Mesenteric fat pad (tissue), 1 donor: ENCODE data around the gene WDR12. TPM values are rescaled to one million over a fixed set of nuclear protein-coding genes. Genes with fewer than 3 reads are reported as not detected.
"Not testable (repeated sequence)": the region's sequence is repeated elsewhere in the genome, so short reads cannot be mapped to it uniquely, and the experiment has no call there.

Experiments used
- DNase-seq: peaks from one replicate; pipeline ENCODE4 v3.0.0-alpha.2; 2020; ENCODE audit warnings: low spot score
- total RNA-seq: library from RNA; stranded (reverse); fragmentation: NEBNext Ultra II Directional; extraction: Animal tissue kit (Norgen Biotek cat#: 25700); gene quantifications from one replicate; pipeline ENCODE4 v1.2.1, GENCODE V29; 2021
- donor health status: DM: yes; HTN: yes; CAD: no.

WDR12 gene
- total RNA-seq, 1 donor from 2014 or later, result 50.5 TPM

DNA sequence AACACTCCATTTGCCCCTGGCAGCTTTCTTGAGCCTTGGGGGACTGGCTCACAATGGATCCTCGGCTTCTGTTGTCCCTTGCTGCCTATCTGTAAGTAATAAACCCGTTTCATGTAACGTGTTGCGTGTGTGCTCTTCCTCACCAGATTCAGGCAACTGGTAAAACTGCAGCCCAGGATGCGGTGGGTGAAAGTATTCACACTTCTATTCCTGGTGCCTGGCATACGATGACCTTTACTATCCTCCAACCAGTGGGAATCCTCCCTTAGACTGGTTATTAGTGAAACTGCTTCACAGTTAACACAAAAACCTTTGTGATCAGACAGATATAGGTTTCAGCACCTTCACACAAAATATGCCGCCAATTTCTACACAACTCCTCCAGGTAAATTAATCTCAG lies 26.3 kb downstream of the WDR12 start:
- DNase-seq, result no peak

DNA sequence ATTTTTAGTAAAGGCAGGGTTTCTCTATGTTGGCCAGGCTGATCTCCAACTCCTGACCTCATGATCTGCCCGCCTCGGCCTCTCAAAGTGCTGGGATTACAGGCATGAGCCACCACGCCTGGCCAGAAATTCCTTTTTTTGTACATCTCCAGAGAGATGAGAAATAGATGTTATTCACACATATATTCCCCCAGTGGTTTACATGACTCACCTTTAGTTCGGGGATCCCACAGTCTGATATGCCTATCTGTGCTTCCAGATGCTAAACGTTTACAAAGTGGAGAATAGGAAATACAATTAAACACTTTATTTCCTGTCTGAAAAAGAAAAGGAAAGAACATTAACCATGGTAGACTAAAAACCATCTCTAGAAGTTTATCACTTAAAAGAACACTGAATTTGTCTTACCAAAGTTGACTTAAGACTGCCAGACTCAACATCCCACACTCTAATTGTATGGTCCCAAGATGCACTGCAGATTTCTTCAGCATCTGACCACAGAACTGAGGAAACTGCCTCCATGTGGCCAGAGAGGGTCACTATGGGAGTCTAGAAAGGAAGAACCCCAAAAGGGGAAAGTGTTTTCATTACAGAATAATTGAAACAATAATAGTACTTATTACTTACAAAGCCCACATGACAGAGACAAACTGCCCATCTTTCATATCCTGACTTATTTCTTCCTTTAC lies 27.3 kb downstream of the WDR12 start:
- DNase-seq, result no peak

DNA sequence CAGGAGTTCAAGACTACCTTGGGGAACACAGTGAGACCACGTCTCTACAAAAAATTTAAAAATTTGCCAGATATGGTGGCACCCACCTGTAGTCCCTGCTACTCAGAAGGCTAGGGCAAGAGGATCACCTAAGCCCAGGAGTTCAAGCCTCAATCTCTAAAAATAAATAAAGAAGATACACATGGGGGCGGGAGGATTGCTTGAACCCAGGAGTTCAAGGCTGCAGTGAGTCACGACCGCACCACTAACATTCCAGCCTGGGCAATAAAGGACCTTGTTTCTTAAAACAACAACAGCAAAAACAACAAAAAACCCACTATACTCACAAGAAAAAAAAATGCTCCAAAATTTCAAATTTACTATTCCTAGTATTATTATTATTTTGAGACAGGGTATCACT lies 29.9 kb downstream of the WDR12 start:
- no peak for DNase-seq

DNA sequence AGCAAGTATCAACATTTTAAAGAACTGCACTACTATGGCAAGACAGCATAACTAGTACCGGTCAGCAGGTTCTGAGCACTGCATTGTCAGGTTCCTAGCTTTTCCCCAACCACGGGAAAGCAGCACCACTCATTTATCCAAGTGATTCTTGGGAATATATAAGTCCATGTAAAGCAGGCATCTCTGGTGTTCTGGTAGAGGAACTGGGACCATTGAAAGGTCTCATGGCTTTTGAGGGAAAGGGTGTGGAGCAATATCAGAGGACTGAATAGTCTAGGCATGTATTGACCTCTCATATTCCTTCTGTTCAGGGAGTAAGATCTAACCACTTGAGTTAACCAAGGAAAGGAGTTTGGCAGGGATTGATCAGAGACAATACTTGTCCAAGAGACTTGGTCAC lies 33.8 kb downstream of the WDR12 start:
- no peak for DNase-seq

DNA sequence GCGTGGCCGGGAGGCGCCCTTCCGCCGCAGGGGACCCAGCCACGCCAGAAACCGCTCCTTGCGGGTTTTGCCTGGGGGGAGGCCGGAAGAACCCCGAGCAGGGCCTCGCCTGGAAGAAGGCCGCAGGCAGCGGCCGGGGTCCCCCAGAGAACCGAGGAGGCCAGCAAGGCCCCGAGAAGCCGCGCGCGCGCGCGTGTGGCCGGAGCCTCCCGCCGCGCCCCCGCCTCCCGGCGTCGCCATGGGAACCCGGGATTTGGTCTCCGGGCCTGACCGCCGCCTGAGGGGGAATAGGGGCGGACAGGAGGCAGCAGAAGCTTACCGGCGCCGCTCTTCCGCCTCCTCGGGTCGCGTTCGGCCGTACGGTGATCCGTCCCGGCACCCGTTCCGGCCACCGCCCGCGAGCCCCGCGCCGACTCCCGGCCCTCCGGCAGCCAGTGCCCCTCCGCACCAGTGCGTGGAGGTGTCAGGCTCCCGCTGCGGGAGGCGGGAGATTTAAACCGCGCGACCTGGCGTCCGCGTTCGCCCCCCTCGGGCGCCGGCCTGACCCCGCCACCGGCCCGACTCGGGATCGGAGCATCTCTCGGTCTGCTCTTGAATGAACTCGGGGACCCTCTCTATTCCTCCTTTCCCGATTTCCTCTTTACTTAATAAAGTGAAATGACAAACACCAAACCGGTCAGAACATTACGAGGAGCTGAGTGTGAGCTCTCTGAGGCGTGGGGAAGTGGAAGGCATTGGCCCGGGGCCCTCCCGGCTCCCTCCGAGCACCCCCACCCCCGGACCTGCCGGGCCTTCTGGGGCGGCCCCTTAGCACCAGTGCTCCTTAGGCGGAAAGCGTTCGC lies 40.0 kb downstream of the WDR12 start, which contains the start of gene ICA1L:
TSS of gene ICA1L (minus strand) at position 467 of the 842 bp plus-strand sequence. CDS start 42,757 bp downstream, outside the sequence.
- no peak for DNase-seq

DNA sequence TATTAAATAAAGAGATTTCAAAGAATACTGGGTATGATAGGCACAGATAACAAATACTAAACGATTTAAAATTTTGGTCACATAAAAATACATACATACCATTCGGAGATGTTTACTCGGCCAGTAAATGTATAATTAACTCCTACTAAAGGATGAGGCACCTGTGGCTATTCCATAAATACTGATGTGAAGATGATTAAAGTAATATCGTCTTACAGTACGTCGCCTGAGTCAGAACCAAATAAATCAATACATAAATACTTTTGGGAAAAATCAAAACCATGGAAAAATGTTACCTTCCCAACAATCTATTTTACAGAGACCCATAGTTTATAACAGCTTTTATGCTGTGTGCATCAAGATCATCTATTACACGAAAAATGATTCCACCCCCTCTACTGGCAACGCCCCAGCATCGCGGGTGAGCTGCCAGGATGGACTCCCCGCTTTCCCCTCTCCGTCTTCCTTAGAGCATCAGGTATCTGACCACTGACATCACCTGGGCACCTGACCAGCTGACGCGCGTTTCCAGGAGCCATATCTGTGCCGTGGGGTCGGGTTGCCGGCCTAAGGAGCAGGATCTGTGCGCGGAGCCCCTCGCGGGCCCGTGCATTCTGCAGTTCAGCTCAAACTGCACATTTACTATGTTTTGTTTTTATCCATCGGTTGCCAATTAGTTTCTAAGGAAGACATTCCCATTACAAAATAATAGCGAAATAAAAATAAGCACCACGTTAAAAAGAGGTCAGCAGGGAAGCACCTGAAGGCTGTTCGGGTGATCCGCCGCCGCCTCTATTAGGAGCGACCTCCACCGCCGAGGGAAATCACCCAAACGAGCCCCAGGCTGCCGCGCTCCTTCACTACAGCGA lies 40.8 kb downstream of the WDR12 start:
- no peak for DNase-seq

DNA sequence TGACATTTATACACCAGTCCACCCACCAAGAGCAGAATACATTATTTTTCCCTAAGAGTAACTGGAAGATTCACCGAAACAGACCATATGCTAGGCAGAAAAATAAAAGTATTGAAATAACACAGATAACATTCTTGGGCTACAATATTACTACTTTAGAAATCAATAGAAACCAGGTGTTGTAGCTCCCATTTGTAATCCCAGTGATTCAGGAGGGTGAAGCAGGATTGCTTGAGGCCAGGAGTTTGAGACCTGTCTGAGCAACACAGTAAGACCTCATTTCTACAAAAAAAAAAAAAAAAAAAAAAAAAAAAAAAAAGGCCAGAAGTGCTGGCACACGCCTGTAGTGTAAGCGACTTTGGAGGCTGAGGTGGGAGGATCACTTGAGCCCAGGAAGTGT lies 49.5 kb downstream of the WDR12 start:
- no peak for DNase-seq

DNA sequence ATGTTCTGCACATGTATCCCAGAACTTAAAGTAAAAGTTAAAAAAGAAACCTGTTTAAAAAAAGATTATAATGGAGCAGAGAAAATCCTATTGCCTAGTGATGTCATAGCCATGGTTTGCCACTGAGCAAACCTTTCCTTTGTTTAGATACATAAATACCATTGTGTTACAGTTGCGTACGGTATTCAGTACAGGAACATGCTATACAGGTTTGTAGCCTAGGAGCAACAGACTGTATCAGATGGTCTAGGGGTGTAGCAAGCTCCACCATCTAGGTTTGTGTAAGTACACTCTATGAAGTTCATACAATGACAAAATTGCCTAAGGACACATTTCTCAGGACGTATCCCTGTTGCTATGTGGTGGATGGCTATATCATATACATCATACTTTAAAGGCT lies 52.9 kb downstream of the WDR12 start:
- no peak for DNase-seq

DNA sequence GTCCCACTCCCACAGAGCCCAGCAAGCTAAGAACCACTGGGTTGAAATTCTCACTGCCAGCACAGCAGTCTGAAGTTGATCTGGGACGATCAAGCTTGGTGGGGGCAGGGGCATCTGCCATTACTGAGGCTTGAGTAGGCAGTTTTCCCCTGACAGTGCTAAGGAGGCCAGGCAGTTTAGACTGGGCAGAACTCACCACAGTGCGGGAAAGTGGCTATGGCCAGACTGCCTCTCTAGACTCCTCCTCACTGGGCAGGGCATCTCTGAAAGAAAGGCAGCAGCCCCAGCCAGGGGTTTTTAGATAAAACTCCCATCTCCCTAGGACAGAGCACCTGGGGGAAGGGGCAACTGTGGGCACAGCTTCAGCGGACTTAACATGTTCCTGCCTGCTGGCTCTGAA lies 62.1 kb downstream of the WDR12 start:
- not testable (repeated sequence) for DNase-seq

DNA sequence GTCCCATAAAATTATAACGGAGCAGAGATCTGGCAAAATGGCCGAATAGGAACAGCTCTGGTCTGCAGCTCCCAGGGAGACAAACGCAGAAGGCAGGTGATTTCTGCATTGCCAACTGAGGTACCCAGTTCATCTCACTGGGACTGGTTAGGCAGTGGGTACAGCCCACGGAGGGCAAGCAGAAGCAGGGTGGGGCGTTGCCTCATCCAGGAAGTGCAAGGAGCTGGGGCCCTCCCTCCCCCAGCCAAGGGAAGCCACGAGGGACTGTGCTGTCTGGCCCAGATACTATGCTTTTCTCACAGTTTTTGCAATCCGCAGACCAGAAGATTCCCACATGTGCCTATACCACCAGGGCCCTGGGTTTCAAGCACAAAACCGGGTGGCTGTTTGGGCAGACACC lies 62.7 kb downstream of the WDR12 start:
- no peak for DNase-seq

DNA sequence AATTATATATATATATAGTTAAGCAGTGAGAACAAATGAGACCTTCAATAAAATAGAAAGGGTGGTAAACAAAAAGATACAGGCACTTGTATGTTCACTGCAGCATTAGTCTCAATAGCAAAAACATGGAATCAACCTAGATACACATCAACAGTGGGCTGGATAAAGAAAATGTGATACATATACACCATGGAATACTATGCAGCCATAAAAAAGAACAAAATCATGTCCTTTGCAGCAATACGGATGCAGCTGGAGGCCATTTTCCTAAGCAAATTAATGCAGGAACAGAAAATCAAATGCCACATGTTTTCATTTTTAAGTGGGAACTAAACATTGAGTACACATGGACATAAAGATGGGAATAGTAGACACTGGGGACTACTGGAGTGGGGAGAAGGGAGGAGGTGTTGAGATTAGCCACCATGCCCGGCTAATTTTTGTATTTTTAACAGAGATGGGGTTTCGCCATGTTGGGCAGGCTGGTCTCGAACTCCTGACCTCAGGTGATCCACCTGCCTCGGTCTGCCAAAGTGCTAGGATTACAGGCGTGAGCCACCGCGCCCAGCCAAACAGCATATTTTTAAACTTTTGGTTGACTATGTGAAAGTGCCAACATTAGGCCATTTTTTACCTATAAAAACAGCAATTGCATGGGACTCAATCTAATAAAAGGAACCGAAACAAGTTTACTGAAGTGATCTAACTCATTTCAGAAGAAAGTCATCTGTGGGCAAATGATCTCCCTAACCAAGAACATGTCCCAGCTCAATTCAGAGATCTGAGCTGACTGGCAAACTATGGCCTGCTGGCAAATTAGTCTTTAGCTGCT lies 63.6 kb downstream of the WDR12 start:
- DNase-seq, result no peak

DNA sequence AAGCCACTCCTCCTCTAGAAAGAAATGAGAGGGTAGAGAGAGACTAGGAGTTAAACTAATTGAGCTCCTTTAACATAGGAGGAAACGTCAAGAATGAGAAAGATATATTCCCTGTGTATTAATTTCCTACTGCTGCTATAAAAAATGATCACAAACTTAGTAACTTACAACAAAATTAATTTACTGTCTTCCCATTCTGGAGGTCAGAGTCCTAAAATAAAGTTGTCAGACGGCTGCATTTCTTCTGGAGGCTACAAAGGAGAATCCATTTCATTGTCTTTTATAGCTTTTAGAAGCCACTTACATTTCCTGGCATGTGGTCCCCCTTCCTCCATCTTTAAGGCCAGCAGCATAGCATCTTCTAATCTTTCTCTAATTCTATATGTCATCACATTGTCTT lies 66.8 kb downstream of the WDR12 start:
- no peak for DNase-seq

DNA sequence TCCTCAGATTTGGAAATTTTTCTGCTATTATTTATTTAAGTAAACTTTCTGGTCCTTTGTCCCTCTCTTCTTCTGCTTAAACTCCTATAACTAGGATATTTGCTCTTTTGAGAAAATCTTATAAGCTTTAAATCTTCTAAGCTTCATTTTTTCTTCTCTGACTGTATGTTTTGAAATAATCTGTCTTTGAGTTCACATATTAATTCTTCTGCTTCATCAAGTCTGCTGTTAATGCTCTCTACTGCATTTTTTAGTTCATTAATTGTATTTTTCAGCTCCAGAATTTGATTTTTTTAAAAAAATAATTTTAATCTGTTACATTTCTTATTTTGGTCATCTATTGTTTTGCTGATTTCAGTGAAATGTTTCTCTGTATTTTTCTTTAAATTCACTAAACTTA lies 68.8 kb downstream of the WDR12 start:
- no peak for DNase-seq

DNA sequence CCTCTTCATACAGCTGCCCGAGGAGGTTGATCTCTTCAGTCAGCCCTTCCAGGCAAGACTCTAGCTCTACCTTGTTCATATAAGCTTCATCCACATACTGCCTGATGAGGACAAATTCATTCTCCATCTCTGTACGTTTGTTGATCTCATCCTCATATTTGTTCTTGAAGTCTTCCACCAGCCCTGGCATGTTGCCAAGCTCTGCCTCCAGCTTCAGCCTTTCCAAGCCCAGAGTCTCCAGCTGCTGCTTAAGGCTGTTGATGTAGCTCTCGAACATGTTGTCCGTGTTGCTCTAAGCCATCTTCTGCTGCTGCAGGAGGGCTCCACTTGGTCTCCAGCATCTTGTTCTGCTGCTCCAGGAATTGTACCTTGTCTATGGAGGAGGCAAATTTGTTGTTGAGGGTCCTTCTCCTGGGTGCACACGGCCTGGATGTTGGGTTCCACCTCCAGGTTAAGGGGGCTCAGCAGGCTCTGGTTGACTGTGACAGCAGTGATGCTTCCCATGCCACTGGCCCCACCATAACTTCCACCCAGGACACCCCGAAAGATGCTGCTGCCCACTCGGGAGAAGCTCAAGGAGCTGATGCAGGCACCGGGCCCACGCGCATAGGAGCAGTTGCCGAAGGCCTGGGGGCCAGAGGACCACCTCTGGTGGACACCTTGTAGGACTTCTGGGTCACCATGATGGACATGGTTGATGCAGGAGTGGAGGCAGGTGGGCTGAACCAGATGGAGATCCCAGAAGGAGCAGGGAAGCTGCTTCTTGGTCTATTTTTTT lies 70.2 kb downstream of the WDR12 start:
- DNase-seq, result no peak

DNA sequence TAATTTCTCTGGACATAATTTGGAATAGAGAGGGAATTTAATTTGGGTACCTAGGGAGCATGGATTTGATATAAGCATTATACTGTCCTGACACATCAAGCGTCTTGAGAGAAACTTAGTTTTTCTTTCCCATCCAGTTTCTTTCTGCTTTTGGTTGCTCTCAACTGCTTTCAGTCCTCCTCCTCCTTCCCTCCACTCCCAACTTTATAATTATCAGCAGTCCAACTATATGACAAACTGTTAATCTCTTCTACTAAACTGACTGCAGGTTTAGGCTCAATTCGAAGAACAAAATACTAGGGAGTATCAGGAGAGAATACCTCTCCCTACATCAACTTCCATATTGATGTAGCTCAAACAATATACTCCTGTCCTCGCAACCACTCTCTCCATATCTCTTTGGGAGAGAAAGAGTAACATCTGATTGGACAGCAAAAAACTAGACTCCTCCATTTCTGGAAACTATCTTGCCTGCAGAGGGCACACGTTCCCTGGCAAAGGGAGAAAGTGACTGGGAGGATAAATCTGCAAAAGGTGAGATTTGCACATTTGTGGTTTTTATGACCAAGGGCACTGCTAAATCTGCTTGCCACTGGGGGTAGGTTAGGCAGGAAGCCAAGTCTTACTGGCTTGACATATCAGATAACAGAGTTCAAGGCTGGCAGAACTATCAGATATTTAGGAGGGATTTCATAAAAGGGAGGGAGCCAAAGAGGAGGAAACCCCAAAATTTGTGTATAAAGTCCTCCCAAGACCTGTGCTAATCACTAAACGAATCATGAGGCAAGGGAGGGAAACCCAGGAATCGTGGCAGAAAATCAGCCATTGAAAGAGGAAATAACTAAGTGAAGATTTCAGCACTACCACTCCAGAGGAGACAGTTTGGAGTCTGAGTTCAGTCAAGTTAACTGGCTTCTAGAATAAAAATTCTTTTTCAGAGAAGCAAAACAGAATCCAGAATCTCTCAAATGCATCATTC lies 79.9 kb downstream of the WDR12 start:
- DNase-seq, result no peak

DNA sequence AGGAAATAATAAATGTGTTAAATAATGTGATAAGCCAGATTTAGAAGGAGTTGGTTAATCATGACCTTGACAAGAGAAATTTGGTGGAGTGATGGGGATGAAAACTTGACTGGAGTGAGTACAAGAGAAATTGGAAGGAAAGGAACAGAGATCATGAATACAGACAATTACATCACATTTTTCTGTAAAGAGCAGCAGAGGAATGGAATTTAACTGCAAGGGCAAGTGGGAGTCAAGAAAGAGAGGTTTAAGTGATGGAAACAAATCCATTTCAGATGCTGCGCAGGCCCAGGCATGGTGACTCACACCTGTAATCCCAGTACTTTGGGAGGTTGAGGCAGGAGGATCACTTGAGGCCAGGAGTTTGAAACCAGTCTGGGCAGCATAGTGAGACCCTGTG lies 86.6 kb downstream of the WDR12 start:
- DNase-seq, result no peak
